ENCODE results near the gene LNX2.
A peak's percentile ranks its signal among the peaks of the same experiment; 100 is the strongest.

The LNX2 gene

DNA sequence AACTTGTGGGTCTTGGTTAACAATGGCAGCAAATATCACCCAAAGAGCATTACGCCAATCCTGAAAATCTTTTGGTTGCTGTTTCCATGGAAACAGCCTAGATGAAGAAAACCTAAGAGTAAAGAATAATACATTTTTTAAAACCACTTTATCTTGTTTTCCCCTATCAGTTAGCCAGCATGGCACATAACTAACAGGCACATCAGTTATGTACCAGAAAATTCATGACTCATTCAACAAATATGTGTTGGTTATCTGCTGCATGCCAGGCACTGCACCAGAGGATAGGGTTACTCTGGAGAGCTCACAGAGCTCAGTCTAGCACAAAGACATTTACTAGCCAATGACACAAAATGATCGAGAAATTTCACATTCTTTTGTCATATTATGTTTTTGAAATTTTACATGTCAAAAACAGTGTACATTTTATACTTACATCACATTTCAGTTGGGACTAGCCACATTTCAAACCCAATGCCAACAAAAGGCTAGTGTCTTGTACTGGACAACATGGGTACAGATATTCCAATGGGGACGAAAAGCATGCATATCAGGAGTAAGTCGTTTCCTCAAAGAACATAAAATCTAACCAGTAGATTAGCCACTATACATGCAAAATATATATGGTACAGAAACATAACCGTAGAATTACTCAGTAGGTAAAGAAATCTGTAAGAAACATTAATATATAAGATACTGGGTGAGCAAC, 20.3 kb downstream of the LNX2 start:
- TF ChIP-seq, protein P1, sequence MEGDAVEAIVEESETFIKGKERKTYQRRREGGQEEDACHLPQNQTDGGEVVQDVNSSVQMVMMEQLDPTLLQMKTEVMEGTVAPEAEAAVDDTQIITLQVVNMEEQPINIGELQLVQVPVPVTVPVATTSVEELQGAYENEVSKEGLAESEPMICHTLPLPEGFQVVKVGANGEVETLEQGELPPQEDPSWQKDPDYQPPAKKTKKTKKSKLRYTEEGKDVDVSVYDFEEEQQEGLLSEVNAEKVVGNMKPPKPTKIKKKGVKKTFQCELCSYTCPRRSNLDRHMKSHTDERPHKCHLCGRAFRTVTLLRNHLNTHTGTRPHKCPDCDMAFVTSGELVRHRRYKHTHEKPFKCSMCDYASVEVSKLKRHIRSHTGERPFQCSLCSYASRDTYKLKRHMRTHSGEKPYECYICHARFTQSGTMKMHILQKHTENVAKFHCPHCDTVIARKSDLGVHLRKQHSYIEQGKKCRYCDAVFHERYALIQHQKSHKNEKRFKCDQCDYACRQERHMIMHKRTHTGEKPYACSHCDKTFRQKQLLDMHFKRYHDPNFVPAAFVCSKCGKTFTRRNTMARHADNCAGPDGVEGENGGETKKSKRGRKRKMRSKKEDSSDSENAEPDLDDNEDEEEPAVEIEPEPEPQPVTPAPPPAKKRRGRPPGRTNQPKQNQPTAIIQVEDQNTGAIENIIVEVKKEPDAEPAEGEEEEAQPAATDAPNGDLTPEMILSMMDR (IDR thresholded peaks at IDR 0.05; ENCODE audit: insufficient read depth, missing control alignments): no peak
- DNase-seq (ENCODE audit: insufficient read length, low spot score): no peak
- no peak for FAIRE-seq

DNA sequence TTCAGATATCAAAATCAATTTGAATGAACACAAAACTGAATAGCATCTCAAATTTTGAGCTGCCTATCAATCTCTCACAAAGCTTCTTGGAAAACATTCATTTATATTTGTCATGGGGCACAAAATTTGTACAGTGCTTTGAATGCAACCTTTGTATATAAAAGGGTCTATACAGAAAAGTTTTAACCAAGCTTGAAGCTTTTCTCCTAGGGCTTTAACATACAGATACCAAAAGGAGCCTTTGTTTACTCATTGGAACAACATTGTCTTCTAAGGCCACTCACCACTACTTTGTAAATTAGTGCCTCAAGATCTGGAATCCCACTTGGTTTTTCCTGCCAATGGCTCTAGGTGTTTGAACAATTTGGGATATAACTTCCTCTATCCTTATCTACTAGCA, 21.2 kb downstream of the LNX2 start:
- DNase-seq (ENCODE audit: insufficient read length, low spot score): no peak
- TF ChIP-seq, protein P1 (IDR thresholded peaks at IDR 0.05; ENCODE audit: insufficient read depth, missing control alignments): no peak
- no peak for FAIRE-seq

DNA sequence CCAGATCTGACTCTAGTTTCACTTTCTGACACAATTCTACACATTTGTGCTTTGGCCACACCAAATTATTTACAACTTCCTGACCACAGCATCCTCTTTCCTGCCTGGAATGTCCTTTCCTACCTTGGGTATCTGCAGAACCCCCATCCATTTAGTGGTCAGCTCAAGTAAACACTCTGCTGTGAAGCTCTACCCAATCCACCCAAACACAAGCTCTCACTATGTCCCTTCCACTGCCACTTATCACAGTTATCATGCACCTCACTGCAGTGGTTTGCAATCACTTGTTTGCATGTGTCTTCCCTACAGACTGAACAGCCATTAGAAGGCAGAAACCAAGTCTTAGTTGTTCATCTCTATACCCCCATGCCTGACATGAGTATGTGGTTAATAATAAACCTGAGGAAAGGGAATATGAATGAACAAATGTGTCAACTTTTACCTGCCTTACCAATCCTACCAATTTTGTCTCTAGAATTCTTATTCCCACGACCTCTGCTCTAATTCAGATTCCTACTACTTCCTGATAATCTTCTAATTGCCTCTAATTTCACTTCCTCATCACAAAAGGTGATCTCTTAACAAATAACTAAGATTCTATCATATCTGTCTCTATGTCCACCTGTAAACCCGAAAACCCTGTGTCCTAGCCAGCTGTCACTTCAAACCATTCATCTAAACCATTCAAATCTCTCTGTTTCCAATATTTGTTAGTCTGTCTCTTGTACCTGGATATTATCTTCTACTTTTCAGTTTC, 25.1 kb downstream of the LNX2 start:
- DNase-seq (ENCODE audit: insufficient read length, low spot score) (no peak), FAIRE-seq (no peak)
- TF ChIP-seq, protein P1 (IDR thresholded peaks at IDR 0.05; ENCODE audit: insufficient read depth, missing control alignments): no peak

DNA sequence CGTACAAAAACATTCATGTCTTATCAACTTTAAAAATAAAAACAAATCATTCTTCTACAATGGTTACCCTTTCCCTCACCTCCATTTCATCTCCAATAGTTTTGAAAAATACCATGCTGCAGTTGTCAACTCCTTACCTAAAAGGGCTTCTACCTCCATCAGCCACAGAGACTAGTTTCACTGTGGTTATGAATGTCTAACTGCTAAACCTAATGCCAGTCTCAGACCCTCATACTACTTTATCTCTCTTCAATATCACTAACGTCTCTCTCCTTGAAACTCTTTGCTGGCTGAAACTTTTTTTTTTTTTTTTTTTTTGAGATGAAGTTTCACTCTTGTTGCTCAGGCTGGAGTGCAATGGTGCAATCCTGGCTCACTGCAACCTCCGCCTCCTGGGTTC, 27.1 kb downstream of the LNX2 start:
- DNase-seq (ENCODE audit: insufficient read length, low spot score): no peak
- TF ChIP-seq, protein P1 (IDR thresholded peaks at IDR 0.05; ENCODE audit: insufficient read depth, missing control alignments): no peak
- FAIRE-seq: no peak

DNA sequence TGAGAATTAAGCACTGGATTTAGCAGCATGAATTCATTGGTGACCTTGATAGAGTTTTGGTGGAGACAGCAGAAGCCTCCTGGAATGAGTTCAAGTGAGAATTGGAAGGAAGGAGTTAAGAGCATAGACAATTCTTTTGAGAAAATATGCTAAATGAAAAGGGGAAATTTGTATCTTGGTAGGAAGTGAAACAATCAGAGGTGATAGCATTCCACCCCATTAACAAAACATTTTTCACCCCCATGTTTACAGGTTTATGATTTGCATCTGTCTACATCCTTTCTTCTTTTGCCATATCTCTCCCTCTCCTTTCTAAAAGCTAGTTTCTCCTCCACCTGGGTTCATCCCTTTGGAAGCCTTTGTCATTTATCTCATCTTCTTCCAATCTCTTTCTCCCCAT, 27.5 kb downstream of the LNX2 start:
- peak; percentile 25 for FAIRE-seq
- TF ChIP-seq, protein P1 (IDR thresholded peaks at IDR 0.05; ENCODE audit: insufficient read depth, missing control alignments): no peak
- no peak for DNase-seq (ENCODE audit: insufficient read length, low spot score)

DNA sequence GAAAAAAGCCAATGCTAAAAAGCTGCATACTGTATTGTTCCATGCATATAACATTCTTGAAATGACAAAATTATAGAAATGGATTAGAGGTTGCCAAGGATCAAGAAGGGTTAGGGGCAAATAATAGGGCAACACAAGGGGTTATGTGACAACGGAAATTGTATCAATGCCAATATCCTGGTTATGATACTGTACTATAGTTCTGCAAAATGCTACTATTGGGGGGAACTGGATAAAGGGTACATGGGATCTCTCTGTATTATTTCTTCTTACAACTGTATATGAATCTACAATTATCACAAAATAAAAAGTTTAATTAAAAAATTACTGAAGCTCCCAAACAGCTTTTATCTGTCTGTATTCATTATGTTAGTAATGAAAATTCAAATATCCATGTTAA, 31.9 kb downstream of the LNX2 start:
- FAIRE-seq (no peak), DNase-seq (ENCODE audit: insufficient read length, low spot score) (no peak)
- TF ChIP-seq, protein P1 (IDR thresholded peaks at IDR 0.05; ENCODE audit: insufficient read depth, missing control alignments): no peak
